Astrocyte (in vitro differentiated cells and primary cell): ENCODE data around the gene CIITA. TPM values are rescaled to one million over a fixed set of nuclear protein-coding genes. Genes with fewer than 3 reads are reported as not detected.

Experiments used
- DNase-seq: peaks from one replicate; pipeline ENCODE4 v3.0.0-alpha.2; 2010; ENCODE audit warnings: low read depth
- FAIRE-seq: peaks from 2 replicates; lab custom pipeline; 2011; peaks lifted over from hg19 to GRCh38; lab: Jason Lieb, UNC
- H2AFZ ChIP-seq: 2 replicates; pipeline ENCODE4 v1.6.0; 2012; ENCODE audit warnings: low read depth, low read length, inconsistent platforms
- H3K27ac ChIP-seq: 2 replicates; pipeline ENCODE4 v1.5.1; 2011; ENCODE audit warnings: low read depth, low read length, inconsistent platforms
- H3K27me3 ChIP-seq: 2 replicates; pipeline ENCODE4 v1.6.0; 2011; ENCODE audit warnings: low read length, inconsistent platforms; ENCODE audit not compliant: insufficient read depth
- H3K36me3 ChIP-seq: 2 replicates; pipeline ENCODE4 v1.5.1; 2011; ENCODE audit warnings: low read length, inconsistent platforms; ENCODE audit not compliant: insufficient read depth
- H3K4me1 ChIP-seq: 2 replicates; pipeline ENCODE4 v1.5.1; 2011; ENCODE audit warnings: low read length, inconsistent platforms; ENCODE audit not compliant: insufficient read depth
- H3K4me2 ChIP-seq: 2 replicates; pipeline ENCODE4 v1.6.0; 2012; ENCODE audit warnings: low read length, inconsistent platforms
- H3K4me3 ChIP-seq: 2 replicates; pipeline ENCODE4 v1.5.1; 2011; ENCODE audit warnings: low read depth, mild to moderate bottlenecking, low read length, inconsistent platforms; ENCODE audit not compliant: insufficient read depth
- H3K79me2 ChIP-seq: 2 replicates; pipeline ENCODE4 v1.6.0; 2012; ENCODE audit warnings: mild to moderate bottlenecking, low read length, inconsistent platforms; ENCODE audit not compliant: insufficient read depth
- H3K9ac ChIP-seq: 2 replicates; pipeline ENCODE4 v1.6.0; 2012; ENCODE audit warnings: mild to moderate bottlenecking, low read length, inconsistent platforms
- H3K9me3 ChIP-seq: 2 replicates; pipeline ENCODE4 v1.5.1; 2012; ENCODE audit warnings: low read depth, mild to moderate bottlenecking, low read length, inconsistent platforms; ENCODE audit not compliant: insufficient read depth
- H4K20me1 ChIP-seq: 2 replicates; pipeline ENCODE4 v1.6.0; 2012; ENCODE audit warnings: low read length, inconsistent platforms; ENCODE audit not compliant: insufficient read depth
- H3K27ac Mint-ChIP-seq: one replicate; pipeline ENCODE4 v1.8.0; 2021; ENCODE audit warnings: mild to moderate bottlenecking, mixed read lengths; ENCODE audit not compliant: unreplicated experiment
- H3K27me3 Mint-ChIP-seq: one replicate; pipeline ENCODE4 v1.8.0; 2021; ENCODE audit warnings: low read depth, mixed read lengths; ENCODE audit not compliant: unreplicated experiment
- H3K36me3 Mint-ChIP-seq: one replicate; pipeline ENCODE4 v1.8.0; 2021; ENCODE audit warnings: low read depth, mixed read lengths; ENCODE audit not compliant: unreplicated experiment
- H3K4me1 Mint-ChIP-seq: one replicate; pipeline ENCODE4 v1.8.0; 2021; ENCODE audit warnings: low read depth, mixed read lengths; ENCODE audit not compliant: unreplicated experiment
- H3K4me3 Mint-ChIP-seq: one replicate; pipeline ENCODE4 v1.8.0; 2021; ENCODE audit warnings: mild to moderate bottlenecking, moderate library complexity, mixed read lengths; ENCODE audit not compliant: unreplicated experiment
- H3K9me3 Mint-ChIP-seq: one replicate; pipeline ENCODE4 v1.8.0; 2021; ENCODE audit warnings: mild to moderate bottlenecking, mixed read lengths; ENCODE audit not compliant: unreplicated experiment
- CTCF ChIP-seq: IDR thresholded peaks from 2 replicates; pipeline ENCODE4 v1.5.1; 2011; ENCODE audit warnings: low read depth, mild to moderate bottlenecking, inconsistent platforms, low read length, moderate library complexity; ENCODE audit not compliant: insufficient read depth
- EZH2 ChIP-seq: IDR thresholded peaks from 2 replicates; pipeline ENCODE4 v1.6.1; 2012; ENCODE audit warnings: mild to moderate bottlenecking, low read length, inconsistent platforms; ENCODE audit not compliant: insufficient read depth
- total RNA-seq: library from RNA; stranded (reverse); gene quantifications from 2 replicates; pipeline ENCODE4 v1.2.1, GENCODE V29; 2021

CIITA gene
- total RNA-seq, 1 donor from 2014 or later, result not detected

GRCh38 chr16:10878328-10878643 lies 1.3 kb downstream of the CIITA start:
- Histone ChIP-seq H3K9me3 (no peaks in the 10 kb centered on the region), H3K9ac (no peak overlapping the region), H4K20me1 (no peaks in the 10 kb centered on the region), H3K36me3 (no peaks in the 10 kb centered on the region), H3K4me2 (peak overlapping the region; percentile 91), H3K79me2 (no peaks in the 10 kb centered on the region), H3K4me1 (peaks cover 19% of the 10 kb centered on the region), H3K27ac (no peak overlapping the region), H3K27me3 (peaks cover 16% of the 10 kb centered on the region), H3K4me3 (peak overlapping the region; percentile 53), H2AFZ (no peak overlapping the region)
- H3K27ac Mint-ChIP-seq, result no peak overlapping the region
- no peaks in the 10 kb centered on the region for H3K36me3 Mint-ChIP-seq
- DNase-seq (no peak), FAIRE-seq (no peak)
- peaks cover 6% of the 10 kb centered on the region for H3K9me3 Mint-ChIP-seq
- no peaks in the 10 kb centered on the region for H3K4me1 Mint-ChIP-seq
- TF ChIP-seq CTCF (no peak), EZH2 (no peak)
- H3K27me3 Mint-ChIP-seq, result peaks cover 69% of the 10 kb centered on the region
- H3K4me3 Mint-ChIP-seq, result no peak overlapping the region

- peak overlapping the region; percentile 91 for H3K4me2 ChIP-seq
- no peak for DNase-seq
- H3K27me3 Mint-ChIP-seq, result peaks cover 69% of the 10 kb centered on the region
- H3K4me3 Mint-ChIP-seq, result no peak overlapping the region
- H3K4me1 ChIP-seq, result peaks cover 19% of the 10 kb centered on the region
- peak overlapping the region; percentile 63 for H2AFZ ChIP-seq
- H3K4me3 ChIP-seq, result peak overlapping the region; percentile 53
- H3K9me3 Mint-ChIP-seq, result peaks cover 9% of the 10 kb centered on the region
- H3K27ac ChIP-seq, result no peak overlapping the region
- no peaks in the 10 kb centered on the region for H3K36me3 Mint-ChIP-seq
- H3K9me3 ChIP-seq, result no peaks in the 10 kb centered on the region
- H3K27ac Mint-ChIP-seq, result no peak overlapping the region
- peaks cover 20% of the 10 kb centered on the region for H3K27me3 ChIP-seq
- H3K9ac ChIP-seq, result peak overlapping the region; percentile 52
- no peak for FAIRE-seq
- H4K20me1 ChIP-seq, result no peaks in the 10 kb centered on the region
- TF ChIP-seq EZH2, result no peak
- no peak for TF ChIP-seq CTCF
- no peaks in the 10 kb centered on the region for H3K4me1 Mint-ChIP-seq
- no peaks in the 10 kb centered on the region for H3K36me3 ChIP-seq
- no peaks in the 10 kb centered on the region for H3K79me2 ChIP-seq
Measured at GRCh38 chr16:10878644-10879501, 1.9 kb downstream of the CIITA start.
